Renal cortex interstitium (tissue), 11 donors: Measurements from ENCODE around the gene UBAC2. TPM values are rescaled to one million over a fixed set of nuclear protein-coding genes. Genes with fewer than 3 reads are reported as not detected.

Source experiments
- DNase-seq, 11 donors: peaks; one replicate each; pipeline ENCODE4 v3.0.0-alpha.2; 2013; ENCODE audit warnings: low read depth in 9 of 11, low spot score in 4 of 11; ENCODE audit errors: extremely low read depth in 1 of 11
- polyA plus RNA-seq, 3 donors: library from polyadenylated mRNA; unstranded; fragments of 120-200 nt; gene quantifications; one replicate each; pipeline ENCODE4 v1.2.1, GENCODE V29; 2013; ENCODE audit not compliant: insufficient read length in 3 of 3

The UBAC2 gene
- polyA plus RNA-seq, 3 donors = 77.7 to 98.0 (median 95.3) TPM

GRCh38 chr13:99374994-99375737 lies 174.5 kb downstream of the UBAC2 start:
- no peak for DNase-seq

DNA sequence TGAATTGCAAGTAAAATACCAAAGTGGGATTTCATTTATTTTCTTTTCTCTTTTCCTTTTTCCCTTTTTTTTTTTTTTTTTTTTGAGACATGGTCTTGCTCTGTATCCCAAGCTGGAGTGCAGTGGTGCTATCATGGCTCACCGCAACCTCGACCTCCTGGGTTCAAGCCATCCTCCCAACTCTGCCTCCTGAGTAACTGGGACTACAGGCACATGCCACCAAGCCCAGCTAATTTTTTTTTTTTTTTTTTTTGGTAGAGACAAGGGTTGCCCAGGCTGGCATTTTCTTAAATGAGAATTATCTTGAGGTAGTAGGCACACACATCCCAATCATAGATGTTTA lies 175.1 kb downstream of the UBAC2 start:
- no peak for DNase-seq

DNA sequence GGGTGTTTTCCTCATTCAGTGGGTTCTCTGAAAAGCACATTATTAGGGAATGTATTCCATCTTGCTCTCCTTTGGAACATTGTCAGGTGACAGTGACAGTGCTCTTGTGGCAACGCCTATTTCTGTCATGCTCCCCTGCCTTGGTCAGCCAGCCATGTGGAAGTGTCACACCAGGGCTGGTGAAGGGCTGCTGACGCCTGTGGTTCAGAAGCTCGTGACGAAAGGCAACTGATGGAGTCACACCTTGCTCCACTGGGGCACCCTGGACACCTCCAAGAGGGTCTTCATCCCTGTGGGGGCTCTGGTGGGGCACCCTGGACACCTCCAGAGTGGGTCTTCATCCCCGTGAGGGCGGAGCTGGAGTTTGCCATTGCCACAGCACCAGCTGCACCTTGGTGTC lies 175.5 kb downstream of the UBAC2 start:
- DNase-seq = no peak

GRCh38 chr13:99376924-99377323 lies 176.3 kb downstream of the UBAC2 start:
- DNase-seq = no peak

GRCh38 chr13:99377641-99378040 lies 177.0 kb downstream of the UBAC2 start:
- no peak for DNase-seq

DNA sequence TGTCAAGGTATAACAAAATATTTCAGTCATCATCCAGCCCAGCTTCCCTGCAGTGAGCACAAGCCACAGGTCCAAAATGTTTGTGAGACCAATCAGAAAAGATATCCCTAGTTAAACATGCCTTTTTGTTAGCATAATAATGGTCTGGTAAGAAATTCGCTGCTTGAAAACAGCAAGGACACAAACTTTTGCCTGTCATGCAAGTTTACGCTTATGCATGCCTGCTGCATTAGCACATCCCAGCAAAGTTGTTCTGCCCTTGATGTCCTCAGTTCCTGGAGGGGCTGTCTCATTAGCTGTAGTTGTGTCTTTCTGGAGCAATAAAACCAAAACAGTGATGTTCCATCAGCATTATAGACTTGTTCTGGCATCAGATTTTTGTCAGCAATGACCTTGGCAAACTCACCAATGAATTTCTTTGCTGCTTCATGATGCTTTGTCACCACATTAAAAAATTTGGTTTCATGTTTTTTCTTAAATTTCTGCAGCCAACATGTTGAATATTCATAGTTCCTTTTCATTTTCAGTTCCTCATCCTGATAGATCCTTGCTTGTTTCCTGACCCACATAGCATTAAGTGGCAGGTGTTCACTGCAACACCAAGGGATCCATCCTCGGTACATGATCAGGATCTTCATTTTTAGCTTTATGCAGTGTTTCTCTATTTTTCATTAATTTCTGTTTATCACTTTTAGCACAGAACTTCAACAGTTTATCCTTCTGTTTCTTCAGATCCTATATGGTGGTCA lies 178.5 kb downstream of the UBAC2 start:
- DNase-seq = no peak

GRCh38 chr13:99379856-99380801 lies 179.5 kb downstream of the UBAC2 start:
- DNase-seq = no peak

GRCh38 chr13:99380921-99381645 lies 180.4 kb downstream of the UBAC2 start:
- no peak for DNase-seq

GRCh38 chr13:99381766-99382165 lies 181.1 kb downstream of the UBAC2 start:
- DNase-seq = no peak

DNA sequence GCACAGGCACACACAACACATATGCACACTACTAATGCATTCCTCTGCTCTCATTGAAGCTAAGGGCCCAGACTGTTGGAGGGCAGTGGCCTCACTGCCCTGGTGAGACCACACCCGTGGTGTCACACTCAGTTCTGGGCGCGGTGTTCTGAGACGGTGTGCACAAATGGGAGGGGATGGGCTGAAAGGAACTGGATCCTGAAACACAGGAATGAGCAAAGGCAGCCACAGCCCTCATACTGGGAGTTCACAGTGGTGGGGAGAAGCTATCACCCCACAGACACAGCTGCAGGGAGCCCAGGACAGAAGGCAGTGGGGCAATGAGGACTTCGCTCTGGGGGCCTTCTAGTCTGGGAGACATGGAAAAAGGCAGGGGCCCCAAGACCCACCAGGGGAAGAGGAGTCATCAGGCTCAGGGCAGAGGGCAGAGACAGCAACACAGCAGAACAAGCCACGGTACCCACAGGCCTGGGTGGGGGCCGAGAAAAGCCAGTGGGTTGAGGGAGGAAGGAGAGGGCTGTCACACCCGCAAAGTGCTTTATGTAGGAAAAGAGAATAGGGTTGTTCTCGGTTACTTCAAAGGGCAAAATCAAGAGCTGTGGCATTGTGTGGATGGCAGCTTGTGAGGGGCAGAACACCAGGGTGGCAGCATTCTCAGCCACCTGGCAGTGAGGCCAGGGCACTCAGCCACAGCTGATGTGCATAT lies 181.9 kb downstream of the UBAC2 start:
- no peak for DNase-seq

DNA sequence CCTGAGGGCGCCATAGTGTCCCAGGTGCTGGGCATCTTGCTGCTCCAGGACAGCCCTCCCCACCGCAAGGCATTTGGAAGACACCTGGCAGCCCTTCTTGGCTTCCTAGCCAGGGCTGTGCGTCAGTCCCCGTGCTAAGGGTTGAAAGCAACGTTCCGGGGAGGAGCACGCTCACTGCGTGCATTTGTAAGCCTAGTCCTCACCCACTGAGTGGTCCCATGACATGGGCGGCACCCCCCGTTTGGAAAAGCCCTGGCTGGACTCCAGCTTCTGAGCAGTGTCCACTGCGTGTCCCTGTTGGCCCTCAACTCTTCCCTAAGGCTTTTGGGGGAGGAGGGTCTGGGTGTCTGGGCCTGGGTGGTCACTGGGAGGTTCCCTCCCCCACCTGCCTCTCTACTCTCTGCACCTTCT lies 182.9 kb downstream of the UBAC2 start:
- no peak for DNase-seq

DNA sequence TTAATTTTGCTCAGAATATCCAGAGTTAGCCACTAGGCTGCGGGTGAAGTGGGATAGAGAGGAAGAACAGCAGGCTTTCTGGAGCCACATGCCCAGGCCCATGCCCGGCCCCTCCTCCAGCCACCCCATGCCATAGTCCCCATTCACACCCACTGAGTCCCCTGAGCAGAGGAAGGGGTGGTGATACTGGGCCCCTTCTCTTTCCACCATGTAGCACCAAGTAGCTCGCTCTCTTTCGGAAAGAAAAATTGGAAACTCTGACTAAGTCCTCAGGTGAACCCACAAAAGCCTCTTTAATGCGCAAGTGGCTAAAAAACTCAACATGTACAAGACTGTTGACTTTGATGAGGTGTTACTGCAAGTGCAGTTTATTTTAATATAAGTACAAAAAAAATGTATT lies 183.3 kb downstream of the UBAC2 start:
- DNase-seq = no peak

DNA sequence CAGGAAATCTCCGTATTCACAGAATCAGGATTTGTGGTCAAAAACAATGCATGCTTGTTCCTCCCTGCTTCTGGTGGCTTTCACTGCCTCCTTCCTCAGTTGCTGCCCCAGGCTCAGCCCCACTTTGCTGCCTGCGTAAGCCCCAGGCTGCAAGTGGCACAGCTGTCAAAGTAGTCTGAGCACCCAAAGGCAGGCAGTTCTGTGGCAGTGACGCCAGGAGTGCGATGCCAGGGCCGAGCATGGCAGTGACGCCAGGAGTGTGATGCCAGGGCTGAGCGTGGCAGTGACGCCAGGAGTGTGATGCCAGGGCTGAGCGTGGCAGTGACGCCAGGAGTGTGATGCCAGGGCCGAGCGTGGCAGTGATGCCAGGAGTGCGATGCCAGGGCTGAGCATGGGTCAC lies 183.8 kb downstream of the UBAC2 start:
- no peak for DNase-seq

GRCh38 chr13:99385161-99385560 lies 184.5 kb downstream of the UBAC2 start:
- DNase-seq = no peak

GRCh38 chr13:99385940-99386339 lies 185.3 kb downstream of the UBAC2 start:
- DNase-seq = no peak

GRCh38 chr13:99386495-99386894 lies 185.8 kb downstream of the UBAC2 start:
- DNase-seq = no peak

DNA sequence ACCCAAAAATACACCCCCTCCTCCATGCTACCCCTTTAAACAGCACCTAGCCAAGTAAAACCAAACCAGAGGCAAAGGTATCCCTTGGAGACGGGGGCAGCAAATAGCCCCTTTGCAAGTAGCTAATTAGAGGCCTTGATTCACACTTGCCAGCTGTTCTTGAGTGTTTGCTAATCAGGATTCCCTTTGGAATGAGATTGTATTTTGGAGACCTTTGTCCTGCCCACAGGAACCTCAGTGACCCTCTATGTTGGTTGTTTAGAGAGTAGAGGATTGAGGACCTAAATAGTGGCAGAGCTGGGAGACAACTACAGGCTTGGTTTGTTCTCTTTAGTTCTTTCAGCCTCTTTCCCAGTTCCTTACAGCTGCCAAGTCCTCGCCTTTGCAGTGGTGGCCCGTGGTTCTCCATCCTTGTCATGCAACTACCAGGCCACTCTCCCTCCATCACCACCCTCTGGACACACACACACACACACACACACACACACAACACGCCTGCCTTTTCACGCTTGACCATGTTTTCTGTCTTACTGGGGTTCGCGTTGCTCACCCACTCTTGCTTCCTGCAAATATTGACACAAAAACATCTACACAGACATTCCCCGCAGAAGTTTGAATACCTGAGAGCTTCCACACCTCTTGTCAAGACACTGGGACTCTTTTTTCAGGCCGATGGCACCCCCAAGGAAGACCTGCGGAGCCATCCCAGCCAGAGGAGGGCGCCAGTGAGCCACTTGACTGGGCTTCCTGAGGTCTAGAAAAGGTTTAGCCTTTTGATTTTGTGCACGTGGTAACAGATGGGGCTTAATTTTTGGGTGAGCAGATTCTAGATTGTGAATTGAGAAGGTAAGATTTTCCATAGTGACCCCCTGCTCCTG lies 186.5 kb downstream of the UBAC2 start:
- no peak for DNase-seq
